Measurements from ENCODE around the gene DYDC1. TPM values are rescaled to one million over a fixed set of nuclear protein-coding genes. Genes with fewer than 3 reads are reported as not detected.

The DYDC1 gene
- total and polyA plus RNA-seq, 2 of the 13 experiments (the other 11 are each of a cell fraction or from before 2014, with no cell fraction given) = not detected

- TF ChIP-seq ZBTB14 (CRISPR knock-in tag; IDR thresholded peaks at IDR 0.05) = no peak
- TF ChIP-seq NFAT5 (CRISPR knock-in tag; IDR thresholded peaks at IDR 0.05) = peak; percentile 87; the same call in 1 of the 2 replicates
- TF ChIP-seq HNF1B (CRISPR knock-in tag; IDR thresholded peaks at IDR 0.05) = 0 out of 2 replicates have a peak, but pooled peaks have one; percentile 12
- TF ChIP-seq ZNF547 (CRISPR knock-in tag; IDR thresholded peaks at IDR 0.05) = no peak
- TF ChIP-seq PATZ1 (CRISPR knock-in tag; IDR thresholded peaks at IDR 0.05) = peak; percentile 41
- peak; percentile 43; the same call in 1 of the 2 replicates for TF ChIP-seq ARNT2 (CRISPR knock-in tag; IDR thresholded peaks at IDR 0.05; ENCODE audit: low read depth)
- no peak for TF ChIP-seq TBX3 (IDR thresholded peaks at IDR 0.05; ENCODE audit: borderline replicate concordance)
- peak; percentile 55; the same call in 1 of the 2 replicates for TF ChIP-seq HDAC2 (CRISPR knock-in tag; IDR thresholded peaks at IDR 0.05)
- peak; percentile 95 for TF ChIP-seq MAX (IDR thresholded peaks at IDR 0.05)
- 0 out of 2 replicates have a peak, but pooled peaks have one; percentile 32 for TF ChIP-seq CBX5 (CRISPR knock-in tag; IDR thresholded peaks at IDR 0.05; ENCODE audit: borderline replicate concordance)
- TF ChIP-seq ZNF576 (CRISPR knock-in tag; IDR thresholded peaks at IDR 0.05) = no peak
- TF ChIP-seq BCL3 (CRISPR knock-in tag; IDR thresholded peaks at IDR 0.05) = no peak; the same call in 1 of the 2 replicates
- TF ChIP-seq ZNF652 (CRISPR knock-in tag; IDR thresholded peaks at IDR 0.05; ENCODE audit: borderline replicate concordance, low read depth) = 0 out of 2 replicates have a peak, but pooled peaks have one; percentile 30
- TF ChIP-seq CENPBD1 (CRISPR knock-in tag; IDR thresholded peaks at IDR 0.05; ENCODE audit: borderline replicate concordance, low read depth) = no peak
Measured at GRCh38 chr10:80289451-80290287, 66.9 kb downstream of the DYDC1 start, which contains the start of gene MAT1A (continued).

Measured in HepG2 (cell line).